Renal pelvis (tissue), 4 donors: Measurements from ENCODE around the gene CCDC85C. TPM values are rescaled to one million over a fixed set of nuclear protein-coding genes. Genes with fewer than 3 reads are reported as not detected.
A peak's percentile ranks its signal among the peaks of the same experiment; 100 is the strongest.

Source experiments
- DNase-seq: peaks from one replicate; pipeline ENCODE4 v3.0.0-alpha.2; 2013
- polyA plus RNA-seq, 3 donors: library from polyadenylated mRNA; unstranded; fragments of 120-200 nt; gene quantifications; one replicate each; pipeline ENCODE4 v1.2.1, GENCODE V29; 2013; ENCODE audit not compliant: insufficient read length in 3 of 3

CCDC85C gene
- polyA plus RNA-seq, 3 donors: 28.9 to 36.7 (median 34.5) TPM

DNA sequence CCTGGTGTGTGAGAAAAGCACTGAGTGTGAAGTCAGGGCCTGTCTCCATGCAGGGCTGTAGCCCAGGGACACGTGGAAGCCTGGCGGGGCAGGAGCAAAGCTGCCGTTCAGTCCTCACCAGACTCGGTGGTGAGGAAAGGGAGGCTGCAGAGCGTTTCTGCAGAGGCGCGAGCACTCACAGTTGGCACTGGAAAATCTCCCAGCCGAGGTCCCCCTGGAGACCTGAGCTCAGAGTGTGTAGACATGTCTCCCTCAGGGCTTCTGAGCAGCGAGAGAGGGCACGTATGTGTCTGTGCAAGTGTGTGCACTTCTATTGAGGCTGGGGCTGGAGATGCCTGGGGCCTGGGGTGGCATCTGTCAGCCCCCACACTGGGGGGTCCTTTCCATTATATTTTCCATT lies 29.9 kb upstream of the CCDC85C start:
- no peak for DNase-seq

DNA sequence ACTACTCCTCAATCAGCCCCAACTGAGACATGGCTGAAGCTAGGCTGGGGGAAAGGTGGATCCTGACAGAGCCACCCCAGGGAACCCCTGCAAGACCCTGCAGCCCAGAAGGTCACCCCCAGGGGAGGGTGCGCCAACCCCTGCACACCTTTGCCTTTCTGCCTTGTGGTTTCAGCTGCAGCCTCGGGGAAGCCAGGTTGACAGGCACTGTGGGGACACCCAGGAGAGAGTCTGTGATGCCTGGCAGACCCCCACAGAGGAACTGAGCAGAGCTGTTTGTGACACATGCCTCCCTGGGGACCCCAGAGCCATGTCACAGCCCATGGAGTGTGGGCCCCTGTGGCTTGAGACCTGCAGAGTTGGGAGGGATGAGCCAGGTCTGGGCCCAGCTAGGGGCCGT lies 29.1 kb upstream of the CCDC85C start:
- DNase-seq: no peak

DNA sequence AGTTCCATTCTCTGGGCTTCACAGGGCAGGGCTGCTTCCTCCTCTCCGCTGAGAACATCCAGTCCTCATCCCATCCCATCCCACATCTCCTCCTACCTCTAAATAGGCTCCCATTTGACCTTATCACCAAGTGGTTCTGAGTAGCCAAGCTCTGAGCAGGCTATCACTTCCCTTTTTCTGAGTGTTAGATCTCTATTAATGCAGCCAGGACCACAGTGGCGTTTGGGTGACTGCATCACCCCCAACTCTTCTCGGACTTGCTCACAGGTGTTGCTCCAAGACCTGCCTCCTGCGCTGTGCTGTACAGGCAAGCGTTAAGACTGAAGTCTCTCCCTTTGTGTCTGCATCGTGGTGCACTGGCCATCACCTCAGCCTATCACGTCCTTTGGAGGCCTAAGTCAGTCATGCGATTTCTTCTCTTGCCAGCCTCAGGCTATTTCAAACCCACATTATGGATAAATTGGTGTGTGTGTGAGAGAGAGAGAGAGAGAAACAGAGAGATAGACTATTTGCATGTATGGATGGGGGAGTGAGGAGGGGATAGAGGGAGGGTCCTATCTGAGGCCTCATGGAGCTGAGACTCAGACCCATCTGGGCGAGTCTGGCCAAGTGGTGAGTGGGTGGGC lies 28.5 kb upstream of the CCDC85C start:
- no peak for DNase-seq

DNA sequence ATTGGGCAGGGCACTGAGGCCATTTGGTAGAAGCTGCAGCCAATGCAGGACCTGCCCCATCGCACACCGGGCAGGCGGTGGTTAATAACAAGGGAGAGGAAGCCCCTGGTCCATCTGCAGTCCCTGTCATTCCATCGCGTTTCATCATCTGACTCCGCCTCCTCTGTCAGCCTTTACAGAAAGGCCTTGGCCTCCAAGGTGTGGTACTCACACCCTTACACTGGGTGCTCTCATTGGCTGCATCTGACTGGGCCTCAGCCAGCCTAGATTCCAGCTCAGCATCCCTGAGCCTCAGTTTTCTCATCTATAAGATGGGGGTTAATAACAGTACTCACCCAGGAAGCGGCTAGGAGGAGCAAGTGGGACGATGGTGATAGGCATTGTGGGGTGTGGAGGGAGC lies 26.2 kb upstream of the CCDC85C start:
- DNase-seq: no peak

DNA sequence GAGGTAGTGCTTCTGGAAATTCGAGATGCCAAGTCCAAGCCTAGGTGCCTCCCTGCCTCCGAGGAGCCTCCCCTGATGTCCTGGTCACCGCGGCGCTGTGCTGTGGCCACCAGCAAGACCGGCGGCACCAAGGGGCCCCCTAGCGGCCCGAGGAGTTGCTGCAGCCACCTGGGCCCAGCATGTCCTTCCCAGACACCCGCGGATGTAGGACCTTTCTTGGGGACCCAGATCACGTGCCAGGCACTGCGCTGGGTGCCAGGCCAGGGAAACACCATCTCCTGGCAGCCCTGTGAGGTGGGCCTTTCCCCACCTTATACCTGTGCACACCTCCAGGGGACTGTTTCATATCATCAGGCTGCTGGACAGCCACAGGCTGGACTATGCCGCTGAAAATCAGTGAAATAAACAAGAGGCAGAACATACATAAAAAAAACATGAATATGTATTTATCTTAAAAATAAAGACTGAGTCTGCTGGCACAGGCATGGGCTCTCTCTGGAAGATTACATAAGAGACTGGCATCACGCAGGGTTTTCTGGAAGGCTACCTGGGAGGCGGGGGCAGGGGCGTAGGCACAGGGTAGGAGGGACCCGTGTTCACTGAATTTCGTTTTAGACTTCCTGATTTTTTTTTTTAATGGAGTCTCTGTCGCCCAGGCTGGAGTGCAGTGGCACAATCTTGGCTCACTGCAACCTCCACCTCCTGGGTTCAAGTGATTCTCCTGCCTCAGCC lies 25.0 kb upstream of the CCDC85C start:
- peak; percentile 42 for DNase-seq

DNA sequence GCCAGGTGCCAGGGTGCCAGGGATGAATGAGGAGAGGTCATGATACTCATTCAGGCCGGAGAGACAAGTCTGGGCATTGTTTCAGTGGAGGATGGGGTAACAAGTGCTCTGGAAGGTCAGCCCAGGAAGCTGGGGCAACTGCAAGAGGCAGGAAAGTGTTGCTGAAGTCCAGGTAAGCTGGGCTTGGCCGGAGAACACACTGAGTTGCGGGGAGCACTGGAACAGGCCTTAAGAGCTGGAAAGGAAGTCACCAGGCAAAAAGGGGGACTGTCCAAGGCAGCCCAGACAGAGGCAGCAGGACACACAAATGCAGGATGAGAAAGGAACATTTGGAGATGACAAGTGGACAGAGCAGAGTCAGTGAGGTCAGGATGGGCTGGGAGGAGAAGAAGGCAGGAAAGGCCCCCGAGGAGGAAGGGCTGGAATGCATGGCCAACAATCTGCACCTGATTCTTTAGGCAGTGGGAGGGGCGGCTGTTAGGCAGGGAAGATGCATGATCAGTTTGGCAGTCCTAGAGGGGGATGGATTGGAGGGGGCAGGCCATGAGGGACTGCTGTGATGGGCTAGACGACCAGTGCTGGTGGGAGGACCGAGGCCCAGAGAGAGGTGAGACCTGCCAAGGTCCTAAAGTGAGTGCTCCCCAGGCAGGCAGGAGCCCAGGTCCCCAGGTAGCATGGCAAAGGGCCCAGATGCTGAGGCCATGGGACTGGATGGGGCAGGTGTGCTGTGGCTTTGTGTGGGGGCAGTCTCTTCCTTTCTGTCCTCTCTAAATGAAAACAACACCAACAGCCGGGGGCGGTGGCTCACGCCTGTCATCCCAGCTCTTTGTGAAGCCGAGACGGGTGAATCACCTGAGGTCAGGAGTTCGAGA lies 23.7 kb upstream of the CCDC85C start:
- no peak for DNase-seq

DNA sequence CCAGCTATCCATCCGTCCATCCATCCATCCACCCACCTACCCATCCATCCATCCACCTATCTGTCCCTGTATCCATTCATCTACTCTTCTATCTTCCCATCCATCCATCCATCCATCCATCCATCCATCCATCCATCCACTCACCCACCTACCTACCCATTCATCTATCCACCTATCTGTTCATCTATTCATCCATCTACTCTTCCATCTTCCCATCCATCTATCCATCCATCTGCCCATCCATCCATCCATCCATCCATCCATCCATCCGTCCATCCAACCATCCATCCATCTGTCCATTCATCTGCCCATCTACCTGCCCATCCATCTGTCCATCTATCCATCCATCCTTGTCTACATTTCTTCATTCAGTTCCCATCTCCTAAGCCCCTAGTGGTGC lies 23.1 kb upstream of the CCDC85C start:
- no peak for DNase-seq

DNA sequence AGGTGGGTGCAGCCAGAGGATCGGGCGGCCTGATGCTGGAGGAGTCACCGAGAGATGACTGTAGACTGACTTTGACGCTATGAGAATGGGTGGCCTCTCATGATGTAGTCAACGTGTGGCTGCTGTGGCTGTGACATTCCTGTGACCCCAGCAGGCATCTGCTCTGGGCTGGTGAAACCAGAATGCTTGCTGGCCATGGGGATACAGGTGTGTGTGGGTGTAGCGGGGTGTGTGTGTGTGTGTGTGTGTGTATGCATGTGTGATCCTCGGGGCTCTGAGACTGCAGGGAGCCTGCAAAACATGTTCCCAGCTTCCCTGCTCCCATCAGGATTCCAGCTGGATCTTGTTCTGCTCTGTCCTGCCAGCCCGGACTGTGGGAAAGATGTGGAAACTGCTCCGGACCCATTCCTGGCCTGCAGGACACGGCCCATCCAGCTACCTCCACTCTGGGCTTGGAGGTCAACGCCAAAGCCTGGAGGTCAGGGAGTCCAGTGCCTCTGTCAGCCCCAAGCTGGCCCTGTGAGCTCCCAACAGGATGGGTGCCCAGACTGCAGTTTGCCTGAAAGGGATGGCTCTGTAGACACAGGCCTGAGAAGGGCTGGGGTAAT lies 22.1 kb upstream of the CCDC85C start:
- no peak for DNase-seq

DNA sequence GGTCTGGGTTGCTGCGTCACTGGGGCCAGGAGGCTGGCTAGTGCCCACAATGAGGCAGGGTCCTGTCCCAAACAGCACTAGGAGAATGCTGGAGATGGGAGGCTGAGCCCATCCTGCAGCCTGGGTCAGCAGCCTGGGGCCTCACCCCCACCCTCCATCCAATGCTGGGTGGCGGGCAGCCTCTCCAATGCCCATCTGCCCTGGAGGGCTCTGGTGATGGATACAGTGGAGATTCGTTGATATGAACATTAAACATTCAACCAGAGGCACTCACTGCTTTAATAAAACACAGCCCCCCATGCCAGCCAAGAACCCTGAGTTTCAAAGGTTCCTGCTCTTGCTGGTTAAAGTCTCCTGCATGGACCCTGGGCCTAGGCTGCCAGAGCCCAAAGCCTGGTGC lies 21.5 kb upstream of the CCDC85C start:
- DNase-seq: no peak

DNA sequence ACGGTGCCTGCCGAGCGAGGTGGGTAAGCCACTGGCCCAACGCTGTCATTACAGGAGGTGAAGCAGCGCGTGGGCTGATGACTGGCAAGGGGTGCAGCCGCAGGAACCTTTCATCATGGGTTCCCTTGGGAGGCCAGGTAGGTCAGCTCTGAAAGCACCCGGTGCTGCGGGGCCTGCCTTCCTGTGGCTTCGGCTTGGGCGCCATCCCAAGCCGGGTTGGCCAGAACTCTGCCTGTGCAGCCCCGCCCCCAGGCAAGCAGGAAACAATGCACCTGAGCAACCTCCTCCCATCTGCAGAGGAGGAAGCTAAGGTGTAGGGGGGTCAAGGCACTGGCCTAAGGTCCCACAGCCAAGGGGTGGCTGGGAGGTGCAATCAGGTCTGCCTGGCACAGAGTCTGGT lies 21.0 kb upstream of the CCDC85C start:
- no peak for DNase-seq

DNA sequence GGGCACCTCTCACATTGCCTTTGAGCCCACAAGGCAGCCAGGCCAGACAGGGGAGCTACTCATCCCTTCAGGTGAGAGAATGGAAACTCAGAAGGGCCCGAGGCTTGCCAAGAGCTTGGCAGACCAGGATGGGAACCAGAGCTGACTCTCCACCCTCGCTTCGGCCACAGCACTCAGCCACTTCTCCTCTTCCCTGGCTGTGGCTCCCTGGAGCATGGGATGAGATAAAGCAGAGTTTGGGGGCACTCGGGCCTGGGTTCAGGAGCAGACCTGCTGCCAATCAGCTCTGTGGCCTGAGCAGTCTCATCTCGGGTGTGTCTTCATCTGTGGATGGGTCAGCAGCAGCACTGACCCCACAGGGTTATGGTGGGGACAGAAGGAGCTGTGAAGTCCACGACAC lies 20.0 kb upstream of the CCDC85C start:
- no peak for DNase-seq

DNA sequence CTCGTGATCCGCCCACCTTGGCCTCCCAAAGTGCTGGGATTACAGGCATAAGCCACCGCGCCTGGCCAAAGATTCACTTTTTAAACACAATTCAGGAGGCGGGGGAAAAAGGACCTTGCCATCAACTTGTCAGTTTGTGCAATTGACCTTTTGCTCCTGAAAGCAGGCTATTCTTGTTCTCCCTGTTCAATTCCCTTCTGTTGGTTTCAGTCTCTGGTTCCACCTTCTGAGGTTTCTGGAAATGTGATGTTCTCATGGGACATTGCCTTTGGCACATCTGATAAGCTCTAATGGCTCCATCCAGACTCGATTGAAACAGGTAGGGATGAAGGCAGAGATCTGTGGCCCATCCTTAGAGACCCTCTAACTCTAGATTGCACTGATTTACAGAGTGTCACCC lies 17.9 kb upstream of the CCDC85C start:
- no peak for DNase-seq

DNA sequence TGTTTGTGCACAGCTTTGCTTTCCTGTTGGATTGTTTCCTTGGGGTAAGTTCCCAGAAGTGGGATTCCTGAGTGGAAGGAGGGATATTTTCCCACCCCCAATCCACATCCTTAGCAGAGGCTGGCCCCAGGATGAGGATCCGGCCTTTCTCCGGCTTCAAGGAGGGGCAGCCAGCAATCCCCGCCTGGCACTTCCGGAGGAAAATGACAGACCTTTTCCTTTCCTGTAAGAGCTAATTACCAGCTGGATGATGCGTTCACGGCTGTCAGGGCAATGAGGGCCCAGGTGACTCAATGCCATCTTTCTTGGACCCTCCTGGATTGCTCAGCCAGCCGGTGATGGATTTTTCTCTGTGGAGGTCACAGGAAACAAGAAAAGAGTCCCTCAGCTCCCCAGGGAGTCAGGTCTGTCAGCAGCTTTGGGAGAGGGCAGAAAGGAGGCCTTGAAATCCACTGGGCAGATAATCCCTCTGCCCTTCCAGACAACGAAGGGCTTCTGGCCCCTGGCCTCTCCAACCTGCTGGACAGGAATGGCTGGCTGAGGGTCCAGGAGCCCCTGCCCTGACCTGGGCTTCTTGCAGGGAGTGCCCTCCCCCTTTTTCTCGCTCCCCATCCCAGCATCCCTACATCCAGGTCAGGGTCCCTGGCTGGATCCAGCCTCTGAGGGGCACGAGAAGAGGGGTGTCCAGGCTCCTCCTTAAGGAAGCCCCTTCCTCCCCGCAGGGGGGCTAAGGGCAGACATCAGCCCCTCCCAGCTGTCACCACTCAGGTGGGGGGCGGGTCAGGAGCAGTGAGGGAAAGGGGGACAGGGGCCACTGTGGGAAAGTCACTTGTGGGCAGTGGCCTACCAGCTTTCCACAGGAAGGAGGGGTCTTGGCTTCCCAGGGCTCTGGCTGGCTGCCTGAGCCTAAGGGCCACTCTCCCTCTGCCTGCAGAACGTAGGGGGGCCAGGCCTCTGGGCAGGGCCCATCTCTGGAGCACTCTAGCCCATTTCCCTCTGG lies 16.1 kb upstream of the CCDC85C start:
- no peak for DNase-seq

DNA sequence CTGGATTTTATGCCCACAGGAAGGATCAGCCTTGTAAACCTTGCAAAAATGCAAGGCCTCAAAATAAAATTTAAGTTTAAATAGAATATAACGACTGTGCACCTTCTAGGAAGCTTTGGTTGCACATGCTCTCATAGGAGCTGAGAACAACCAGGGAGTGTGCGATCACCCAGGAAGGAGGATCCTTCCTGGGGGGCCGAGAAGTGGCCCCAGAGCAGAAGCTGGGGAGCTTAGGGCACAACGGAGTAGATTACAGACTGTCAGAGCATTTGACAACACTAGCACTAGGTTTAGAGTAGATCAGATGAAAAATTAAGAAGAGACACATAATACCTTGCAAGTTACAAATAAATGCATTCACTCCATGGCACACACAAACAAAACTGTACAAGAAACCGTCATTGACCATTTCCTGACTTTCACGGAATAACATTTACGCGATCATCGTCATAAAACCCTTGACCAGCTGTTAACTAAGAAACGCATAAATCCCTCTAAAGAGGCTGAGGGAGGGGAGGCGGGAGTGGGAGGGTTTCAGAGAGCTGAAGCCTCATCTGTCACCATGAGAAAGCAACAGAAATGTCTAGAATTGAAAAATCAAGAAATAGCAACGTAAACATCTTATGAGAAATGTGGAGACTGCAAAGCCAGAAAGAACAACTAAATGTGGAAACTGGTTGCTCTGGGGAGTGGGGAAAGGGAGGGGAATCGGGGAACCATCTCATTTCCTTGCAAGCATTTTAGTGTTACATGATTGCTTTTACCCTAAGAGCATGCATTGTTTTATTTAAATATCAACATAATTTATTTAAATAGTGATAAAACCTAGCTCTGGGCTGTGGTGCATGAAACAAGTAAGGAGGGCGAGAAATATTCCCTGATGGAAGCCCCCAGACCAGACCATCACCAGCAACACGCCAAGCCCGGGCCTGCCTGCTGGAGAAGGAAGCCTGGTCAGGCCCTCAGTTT lies 13.1 kb upstream of the CCDC85C start:
- DNase-seq: peak; percentile 69

DNA sequence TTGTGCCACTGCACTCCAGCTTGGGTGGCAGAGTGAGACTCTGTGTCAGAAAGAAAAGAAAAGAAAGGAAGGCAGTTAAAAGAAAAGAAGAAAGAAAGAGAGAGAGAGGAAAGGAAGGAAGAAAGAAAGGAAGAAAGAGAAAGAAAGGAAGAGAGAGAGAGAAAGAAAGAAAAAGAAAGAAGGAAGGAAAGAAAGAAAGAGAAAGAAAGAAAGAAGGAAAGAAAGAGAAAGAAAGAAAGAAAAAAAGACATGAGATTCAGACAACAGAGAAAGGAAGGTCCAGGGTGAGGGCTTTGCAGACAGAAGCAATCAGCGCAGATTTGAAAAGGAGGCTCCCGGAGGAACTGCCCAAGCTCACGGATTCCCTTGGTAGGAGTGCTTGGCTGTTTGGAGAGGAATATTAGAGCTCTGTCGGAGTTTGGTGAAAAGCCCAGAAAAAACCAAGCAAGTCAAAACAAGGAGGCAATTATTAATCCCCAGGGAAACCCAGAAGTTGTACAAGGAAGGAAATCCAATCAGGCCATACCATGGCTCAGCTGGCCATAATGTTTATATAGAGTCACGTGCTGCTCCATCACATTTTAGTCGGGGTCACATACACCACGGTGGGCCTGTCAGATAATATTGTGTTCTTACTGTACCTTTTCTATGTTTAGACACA lies 11.6 kb upstream of the CCDC85C start:
- DNase-seq: no peak

DNA sequence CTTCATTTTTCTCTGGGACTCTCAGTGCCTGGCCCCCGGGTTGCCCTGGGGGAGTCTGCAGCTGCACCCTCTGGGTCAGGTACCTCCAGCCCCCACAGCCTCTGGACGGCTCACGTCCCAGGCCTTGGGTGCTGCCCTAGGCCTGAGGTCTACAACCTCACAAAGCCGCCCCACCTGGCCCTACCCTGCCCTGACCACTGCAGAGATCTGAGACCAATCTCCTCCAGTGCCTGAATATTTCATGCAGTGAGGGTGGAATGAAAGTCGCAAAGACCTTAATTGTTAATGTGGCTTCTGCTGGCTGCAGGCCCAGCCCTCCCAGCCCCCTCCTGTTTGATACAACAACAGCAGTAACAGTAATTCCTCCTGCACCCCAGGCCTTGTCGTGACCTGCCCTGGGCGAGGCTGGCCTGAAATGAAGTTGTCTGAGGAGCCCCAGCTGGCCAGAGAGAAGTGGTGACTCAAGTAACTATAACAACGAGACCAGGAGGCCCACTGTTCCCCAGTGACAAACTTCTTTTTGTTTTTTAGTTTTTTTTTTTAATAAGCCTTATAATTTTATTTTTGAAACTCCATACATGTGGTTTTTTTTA lies 8.8 kb upstream of the CCDC85C start:
- peak; percentile 73 for DNase-seq

DNA sequence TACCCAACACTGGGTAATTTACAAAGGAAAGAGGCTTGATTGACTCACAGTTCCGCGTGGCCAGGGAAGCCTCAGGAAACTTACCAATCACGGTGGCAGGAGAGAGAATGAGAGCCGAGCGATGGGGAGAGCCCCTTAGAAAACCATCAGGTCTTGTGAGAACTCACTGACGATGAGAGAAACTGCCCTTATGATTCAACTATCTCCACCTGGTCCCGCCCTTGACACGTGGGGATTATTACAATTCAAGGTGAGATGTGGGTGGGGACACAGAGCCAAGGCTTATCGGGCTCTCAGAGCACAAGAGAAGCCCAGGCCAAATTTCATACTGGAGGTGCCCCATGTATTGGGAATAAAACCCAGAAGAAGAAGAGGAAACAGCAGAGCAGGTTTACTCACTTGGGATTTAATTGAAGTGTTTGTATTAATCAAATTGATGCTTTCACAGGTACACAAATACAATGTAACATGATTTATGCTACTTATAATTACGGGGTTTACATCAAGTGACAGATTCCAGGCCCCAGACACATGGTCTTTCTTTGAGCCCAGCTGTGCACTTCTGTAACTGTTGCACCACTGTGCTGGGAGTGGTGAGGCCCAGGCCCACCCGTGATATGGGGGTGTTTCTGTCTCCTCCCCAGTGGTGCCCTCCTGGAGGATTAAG lies 8.2 kb upstream of the CCDC85C start:
- DNase-seq: no peak

DNA sequence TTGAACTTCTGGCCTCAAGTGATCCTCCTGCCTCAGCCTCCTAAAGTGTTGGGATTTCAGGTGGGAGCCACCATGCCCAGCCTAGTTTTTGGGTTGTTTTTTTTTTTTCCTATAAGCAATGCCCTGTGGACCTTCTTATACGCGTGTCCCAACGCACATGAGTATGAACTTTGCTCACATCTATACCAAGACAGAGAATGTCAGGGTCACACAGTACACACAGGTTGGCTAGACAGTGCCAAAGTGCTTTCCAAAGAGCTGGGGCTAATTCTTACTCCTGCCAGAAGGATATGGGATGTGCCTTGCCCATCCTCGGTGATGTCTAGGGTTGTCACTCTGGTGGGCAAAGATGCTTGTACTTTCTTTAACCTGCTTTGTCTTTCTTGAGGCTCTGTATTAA lies 7.6 kb upstream of the CCDC85C start:
- DNase-seq: no peak
